T-helper 1 cell treated with Interleukin-12 subunit alpha and Interleukin-12 subunit beta and Interleukin-4 antibody, amounts not matched to agents 30 μg/mL and 1 μg/mL, for 36 hours (primary cell): ENCODE measurements around the gene GLIS1.

ENCODE experiments used
- H3K27ac Mint-ChIP-seq: one replicate; pipeline ENCODE4 v1.8.0; 2021; ENCODE audit warnings: mild to moderate bottlenecking, mixed read lengths
- H3K27me3 Mint-ChIP-seq: one replicate; pipeline ENCODE4 v1.8.0; 2021; ENCODE audit warnings: low read depth, mixed read lengths
- H3K36me3 Mint-ChIP-seq: one replicate; pipeline ENCODE4 v1.8.0; 2021; ENCODE audit warnings: low read depth, mixed read lengths
- H3K4me1 Mint-ChIP-seq: one replicate; pipeline ENCODE4 v1.8.0; 2021; ENCODE audit warnings: low read depth, mixed read lengths
- H3K4me3 Mint-ChIP-seq: one replicate; pipeline ENCODE4 v1.8.0; 2021; ENCODE audit warnings: mild to moderate bottlenecking, moderate library complexity, mixed read lengths
- H3K9me3 Mint-ChIP-seq: one replicate; pipeline ENCODE4 v1.8.0; 2021; ENCODE audit warnings: mixed read lengths

GLIS1 gene

GRCh38 chr1:53470155-53470554 is 268.8 kb downstream of the GLIS1 start:
- Mint-ChIP-seq H3K9me3 (no peaks in the 10 kb centered on the region), H3K4me1 (peaks cover 2% of the 10 kb centered on the region), H3K27ac (no peak overlapping the region), H3K27me3 (no peaks in the 10 kb centered on the region), H3K36me3 (no peaks in the 10 kb centered on the region), H3K4me3 (no peak overlapping the region)

GRCh38 chr1:53469373-53469772 is 269.6 kb downstream of the GLIS1 start:
- H3K36me3 Mint-ChIP-seq, result no peaks in the 10 kb centered on the region
- no peak overlapping the region for H3K27ac Mint-ChIP-seq
- H3K9me3 Mint-ChIP-seq, result no peaks in the 10 kb centered on the region
- H3K4me3 Mint-ChIP-seq, result no peak overlapping the region
- H3K27me3 Mint-ChIP-seq, result no peaks in the 10 kb centered on the region
- peaks cover 2% of the 10 kb centered on the region for H3K4me1 Mint-ChIP-seq

GRCh38 chr1:53468374-53468773 is 270.6 kb downstream of the GLIS1 start:
- Mint-ChIP-seq H3K27me3 (no peaks in the 10 kb centered on the region), H3K9me3 (no peaks in the 10 kb centered on the region), H3K27ac (no peak overlapping the region), H3K4me3 (no peak overlapping the region), H3K36me3 (no peaks in the 10 kb centered on the region), H3K4me1 (peaks cover 2% of the 10 kb centered on the region)

- no peak overlapping the region for H3K27ac Mint-ChIP-seq
- H3K4me3 Mint-ChIP-seq, result no peak overlapping the region
- no peaks in the 10 kb centered on the region for H3K9me3 Mint-ChIP-seq
- H3K36me3 Mint-ChIP-seq, result no peaks in the 10 kb centered on the region
- no peaks in the 10 kb centered on the region for H3K27me3 Mint-ChIP-seq
- H3K4me1 Mint-ChIP-seq, result peaks cover 2% of the 10 kb centered on the region
These were observed 271.6 kb downstream of the GLIS1 start for GRCh38 chr1:53467391-53467790.

- H3K36me3 Mint-ChIP-seq, result no peaks in the 10 kb centered on the region
- H3K4me1 Mint-ChIP-seq, result peaks cover 2% of the 10 kb centered on the region
- no peaks in the 10 kb centered on the region for H3K9me3 Mint-ChIP-seq
- no peaks in the 10 kb centered on the region for H3K27me3 Mint-ChIP-seq
- no peak overlapping the region for H3K27ac Mint-ChIP-seq
- no peak overlapping the region for H3K4me3 Mint-ChIP-seq
These were observed 273.7 kb downstream of the GLIS1 start for GRCh38 chr1:53465023-53465957.

- no peaks in the 10 kb centered on the region for H3K9me3 Mint-ChIP-seq
- no peaks in the 10 kb centered on the region for H3K36me3 Mint-ChIP-seq
- no peaks in the 10 kb centered on the region for H3K27me3 Mint-ChIP-seq
- no peak overlapping the region for H3K27ac Mint-ChIP-seq
- H3K4me3 Mint-ChIP-seq, result no peak overlapping the region
- H3K4me1 Mint-ChIP-seq, result peaks cover 2% of the 10 kb centered on the region
These were observed 274.7 kb downstream of the GLIS1 start for GRCh38 chr1:53463961-53464899.

GRCh38 chr1:53462769-53463501 is 276.0 kb downstream of the GLIS1 start:
- no peaks in the 10 kb centered on the region for H3K36me3 Mint-ChIP-seq
- no peaks in the 10 kb centered on the region for H3K27me3 Mint-ChIP-seq
- no peak overlapping the region for H3K27ac Mint-ChIP-seq
- peaks cover 2% of the 10 kb centered on the region for H3K4me1 Mint-ChIP-seq
- no peaks in the 10 kb centered on the region for H3K9me3 Mint-ChIP-seq
- no peak overlapping the region for H3K4me3 Mint-ChIP-seq

GRCh38 chr1:53462193-53462592 is 276.8 kb downstream of the GLIS1 start:
- Mint-ChIP-seq H3K9me3 (no peaks in the 10 kb centered on the region), H3K27me3 (peaks cover 3% of the 10 kb centered on the region), H3K36me3 (no peaks in the 10 kb centered on the region)

GRCh38 chr1:53461323-53462044 is 277.5 kb downstream of the GLIS1 start:
- Mint-ChIP-seq H3K27ac (no peak overlapping the region), H3K4me1 (no peaks in the 10 kb centered on the region), H3K27me3 (peaks cover 6% of the 10 kb centered on the region), H3K4me3 (no peak overlapping the region), H3K9me3 (no peaks in the 10 kb centered on the region), H3K36me3 (no peaks in the 10 kb centered on the region)

More at GRCh38 chr1:53462193-53462592, 276.8 kb downstream of the GLIS1 start:
- no peak overlapping the region for H3K4me3 Mint-ChIP-seq
- H3K27ac Mint-ChIP-seq, result no peak overlapping the region
- H3K4me1 Mint-ChIP-seq, result no peaks in the 10 kb centered on the region

GRCh38 chr1:53460666-53461322 is 278.2 kb downstream of the GLIS1 start:
- no peaks in the 10 kb centered on the region for H3K4me1 Mint-ChIP-seq

GRCh38 chr1:53460211-53460634 is 278.7 kb downstream of the GLIS1 start:
- Mint-ChIP-seq H3K27ac (no peak overlapping the region), H3K36me3 (no peaks in the 10 kb centered on the region), H3K4me1 (no peaks in the 10 kb centered on the region), H3K4me3 (no peak overlapping the region), H3K9me3 (no peaks in the 10 kb centered on the region), H3K27me3 (peaks cover 7% of the 10 kb centered on the region)

More at GRCh38 chr1:53460666-53461322, 278.2 kb downstream of the GLIS1 start:
- no peak overlapping the region for H3K27ac Mint-ChIP-seq
- H3K27me3 Mint-ChIP-seq, result peaks cover 6% of the 10 kb centered on the region
- H3K36me3 Mint-ChIP-seq, result no peaks in the 10 kb centered on the region
- H3K4me3 Mint-ChIP-seq, result no peak overlapping the region
- no peaks in the 10 kb centered on the region for H3K9me3 Mint-ChIP-seq

- Mint-ChIP-seq H3K27ac (no peak within 1 kb of the TSS), H3K36me3 (no peaks in the 10 kb centered on the region), H3K9me3 (no peaks in the 10 kb centered on the region), H3K4me1 (no peaks in the 10 kb centered on the region), H3K4me3 (no peak within 1 kb of the TSS), H3K27me3 (peaks cover 11% of the 10 kb centered on the region)
These were observed 279.4 kb downstream of the GLIS1 start, which contains the start of gene DMRTB1 for GRCh38 chr1:53459321-53460175. Gene DMRTB1, plus strand, starts transcription at chr1:53459399. Its CDS starts 55 bp downstream, at chr1:53459454.
